Uterus (tissue), 4 donors: Measurements from ENCODE around the gene ZRANB2. TPM values are rescaled to one million over a fixed set of nuclear protein-coding genes. Genes with fewer than 3 reads are reported as not detected.
A peak's percentile ranks its signal among the peaks of the same experiment; 100 is the strongest.

Experiments used
- DNase-seq, 2 donors: peaks; one replicate each; pipeline ENCODE4 v3.0.0-alpha.2; 2019 to 2020
- H3K27ac ChIP-seq, 2 donors: fragments of 200-600 bp; sonication (generic); 1 replicate in 1 of 2; 2 replicates in 1 of 2; pipeline ENCODE4 v1.5.1; 2016 to 2018
- H3K27me3 ChIP-seq, 2 donors: fragments of 200-600 bp; sonication (generic); one replicate each; pipeline ENCODE4 v1.5.1; 2018 to 2019; ENCODE audit warnings: control low read depth in 1 of 2
- H3K36me3 ChIP-seq, 2 donors: fragments of 200-600 bp; sonication (generic); one replicate each; pipeline ENCODE4 v1.5.1; 2019; ENCODE audit warnings: control low read depth in 1 of 2
- H3K4me1 ChIP-seq, 2 donors: fragments of 200-600 bp; sonication (generic); one replicate each; pipeline ENCODE4 v1.5.1; 2018 to 2019; ENCODE audit warnings: control low read depth in 1 of 2
- H3K4me3 ChIP-seq, 2 donors: fragments of 200-600 bp; sonication (generic); 1 replicate in 1 of 2; 2 replicates in 1 of 2; pipeline ENCODE4 v1.5.1; 2018 to 2019; ENCODE audit warnings: mild to moderate bottlenecking in 1 of 2
- H3K9me3 ChIP-seq, 2 donors: fragments of 200-600 bp; sonication (generic); one replicate each; pipeline ENCODE4 v1.5.1; 2019; ENCODE audit warnings: control low read depth in 1 of 2
- CTCF ChIP-seq, 4 experiments: fragments of 200-600 bp in 2 of 4; fragments of 450-650 bp in 2 of 4; sonication (generic) in 2 of 4; IDR thresholded peaks; one replicate each; pipeline ENCODE4 v1.5.1; 2016 to 2019; ENCODE audit warnings: antibody characterized with exemption in 4 of 4, mild to moderate bottlenecking in 2 of 4, moderate library complexity in 1 of 4
- POLR2A ChIP-seq, 2 donors: fragments of 450-650 bp; IDR thresholded peaks; one replicate each; pipeline ENCODE4 v1.6.1; 2016; ENCODE audit warnings: antibody characterized with exemption in 2 of 2, mild to moderate bottlenecking in 1 of 2, moderate library complexity in 1 of 2
- intact Hi-C: fragments of 100-400 bp; cut with DNase I; formaldehyde crosslinking; loops from one replicate; pipeline ENCODE4 v1.15.1; 2023; ENCODE audit warnings: low total_unique reads
- total RNA-seq, 4 donors: library from RNA; depleted of rRNA in 3 of 4; stranded (reverse); fragments of >200 nt in 3 of 4; gene quantifications; one replicate each; pipeline versions ENCODE4 v1.1.0 to v1.2.4, GENCODE V29; 2014 to 2023
- donor health status: DM: yes; HTN: yes; CAD: no.

The ZRANB2 gene
- total RNA-seq, 4 donors from 2014 or later = 29.5 to 178 (median 122) TPM

- no peaks in the 10 kb centered on the region for H3K36me3 ChIP-seq
- intact Hi-C loops = no loop called here
- no peaks in the 10 kb centered on the region for H3K4me1 ChIP-seq
- TF ChIP-seq CTCF (IDR thresholded peaks at IDR 0.05) = no peak
- no peak for TF ChIP-seq POLR2A (IDR thresholded peaks at IDR 0.05)
- no peaks in the 10 kb centered on the region for H3K27me3 ChIP-seq
- H3K27ac ChIP-seq = no peak overlapping the region
- DNase-seq = no peak
- H3K9me3 ChIP-seq = no peaks in the 10 kb centered on the region
- H3K4me3 ChIP-seq = no peak overlapping the region
These were observed 8.6 kb downstream of the ZRANB2 start for GRCh38 chr1:71072273-71072672.

- Histone ChIP-seq H3K36me3 (no peaks in the 10 kb centered on the region), H3K27me3 (no peaks in the 10 kb centered on the region), H3K27ac (no peak overlapping the region), H3K4me1 (no peaks in the 10 kb centered on the region), H3K4me3 (no peak overlapping the region), H3K9me3 (no peaks in the 10 kb centered on the region)
- no peak for DNase-seq
- TF ChIP-seq POLR2A (IDR thresholded peaks at IDR 0.05) (no peak), CTCF (IDR thresholded peaks at IDR 0.05) (no peak)
- intact Hi-C loops = no loop called here
These were observed 9.1 kb downstream of the ZRANB2 start for GRCh38 chr1:71071720-71072119.

GRCh38 chr1:71068325-71069240 is 12.3 kb downstream of the ZRANB2 start:
- TF ChIP-seq POLR2A (IDR thresholded peaks at IDR 0.05) = no peak
- TF ChIP-seq CTCF (IDR thresholded peaks at IDR 0.05) = no peak
- Histone ChIP-seq H3K27ac (peak overlapping the region in 1 of 2 donors; percentile 36), H3K9me3 (no peaks in the 10 kb centered on the region), H3K36me3 (no peaks in the 10 kb centered on the region), H3K27me3 (no peaks in the 10 kb centered on the region), H3K4me3 (no peak overlapping the region), H3K4me1 (peaks cover 0 to 5% of the 10 kb centered on the region in 2 donors)
- DNase-seq = peak in 1 of 2 donors; percentile 34
- intact Hi-C loops = no loop called here

- TF ChIP-seq CTCF (IDR thresholded peaks at IDR 0.05) (no peak), POLR2A (IDR thresholded peaks at IDR 0.05) (no peak)
- Histone ChIP-seq H3K9me3 (no peaks in the 10 kb centered on the region), H3K27me3 (no peaks in the 10 kb centered on the region), H3K36me3 (no peaks in the 10 kb centered on the region), H3K4me1 (no peaks in the 10 kb centered on the region), H3K4me3 (no peak overlapping the region), H3K27ac (no peak overlapping the region)
- intact Hi-C loops = loop anchor here (10.0 kb wide), 1 partner anchor 620 kb away; no protein-coding TSS in a partner anchor
- DNase-seq = no peak
These were observed 26.0 kb downstream of the ZRANB2 start for GRCh38 chr1:71054791-71055190.

- H3K27me3 ChIP-seq = no peaks in the 10 kb centered on the region
- H3K9me3 ChIP-seq = no peaks in the 10 kb centered on the region
- H3K4me1 ChIP-seq = no peaks in the 10 kb centered on the region
- no peak overlapping the region for H3K4me3 ChIP-seq
- intact Hi-C loops = loop anchor here (10.0 kb wide), 1 partner anchor 620 kb away; no protein-coding TSS in a partner anchor
- TF ChIP-seq POLR2A (IDR thresholded peaks at IDR 0.05) (no peak), CTCF (IDR thresholded peaks at IDR 0.05) (no peak)
- no peak overlapping the region for H3K27ac ChIP-seq
- DNase-seq = no peak
- H3K36me3 ChIP-seq = no peaks in the 10 kb centered on the region
These were observed 26.5 kb downstream of the ZRANB2 start for GRCh38 chr1:71054281-71054731.
